Kidney (tissue), 14 donors: ENCODE measurements around the gene ZCCHC7. TPM values are rescaled to one million over a fixed set of nuclear protein-coding genes. Genes with fewer than 3 reads are reported as not detected.

Experiments used
- DNase-seq, 5 donors: peaks; one replicate each; pipeline ENCODE4 v3.0.0-alpha.2; 2013 to 2020
- FAIRE-seq: peaks from 2 replicates; lab custom pipeline; 2012; peaks lifted over from hg19 to GRCh38; lab: Jason Lieb, UNC
- H3K27ac ChIP-seq, 2 donors: one replicate each; pipeline ENCODE4 v1.7.0; 2013; ENCODE audit warnings: low read depth in 2 of 2, low read length in 2 of 2, inconsistent platforms in 1 of 2
- H3K27me3 ChIP-seq: one replicate; pipeline ENCODE4 v1.7.1; 2013; ENCODE audit warnings: low read length, inconsistent platforms; ENCODE audit not compliant: control insufficient read depth, insufficient read depth
- H3K36me3 ChIP-seq, 3 donors: one replicate each; pipeline versions ENCODE4 v1.7.0 to v1.7.1; 2013; ENCODE audit warnings: low read length in 3 of 3, control low read depth in 1 of 3, inconsistent platforms in 1 of 3; ENCODE audit not compliant: insufficient read depth in 3 of 3, control insufficient read depth in 2 of 3
- H3K4me1 ChIP-seq, 3 donors: one replicate each; pipeline versions ENCODE4 v1.7.0 to v1.7.1; 2013; ENCODE audit warnings: low read length in 3 of 3, inconsistent platforms in 1 of 3, low read depth in 1 of 3; ENCODE audit not compliant: control insufficient read depth in 2 of 3, insufficient read depth in 2 of 3
- H3K4me3 ChIP-seq, 3 donors: one replicate each; pipeline versions ENCODE4 v1.7.0 to v1.8.1; 2013; ENCODE audit warnings: low read length in 3 of 3, control low read depth in 1 of 3, inconsistent platforms in 1 of 3
- H3K9ac ChIP-seq, 3 donors: one replicate each; pipeline versions ENCODE4 v1.7.0 to v1.7.1; 2013; ENCODE audit warnings: low read length in 3 of 3, control low read depth in 1 of 3, inconsistent platforms in 1 of 3
- H3K9me3 ChIP-seq, 3 donors: one replicate each; pipeline versions ENCODE4 v1.7.0 to v1.7.1; 2013; ENCODE audit warnings: low read length in 3 of 3, control low read depth in 1 of 3, inconsistent platforms in 1 of 3; ENCODE audit not compliant: control insufficient read depth in 2 of 3, insufficient read depth in 1 of 3
- intact Hi-C: fragments of 100-400 bp; cut with DNase I; formaldehyde crosslinking; loops from one replicate; pipeline ENCODE4 v1.11.1; 2022
- polyA plus RNA-seq: library from polyadenylated mRNA; stranded (reverse); fragments of 350-450 nt; fragmentation: Illumina TruSeq; extraction: RNeasy Lipid Tissue Mini Kit (QIAGEN cat#74804); gene quantifications from one replicate; pipeline ENCODE4 v1.2.3, GENCODE V29; 2014; ENCODE audit warnings: low read depth, low replicate concordance; ENCODE audit not compliant: insufficient read depth
- total RNA-seq: library from RNA; stranded (reverse); fragmentation: NEBNext Ultra II Directional; extraction: Animal tissue kit (Norgen Biotek cat#: 25700); gene quantifications from one replicate; pipeline ENCODE4 v1.2.1, GENCODE V29; 2021
- TF ChIP-seq, protein P1 (sequence below): IDR thresholded peaks from 3 replicates; pipeline ENCODE4 v1.5.1; 2012; ENCODE audit warnings: mild to moderate bottlenecking, moderate library complexity, borderline replicate concordance; ENCODE audit not compliant: insufficient read depth; ENCODE audit errors: extremely low read depth
- donor health status: control.
- donor health status: control.
- donor health status: control.
- donor health status: control.
- donor health status: control.
- donor health status: DM: yes; HTN: yes; CAD: no.
- donor health status: Normal renal cell carcinoma (clear cell type).

ZCCHC7 gene
- total and polyA plus RNA-seq, 2 donors from 2014 or later: 7.2 to 22.3 TPM

DNA sequence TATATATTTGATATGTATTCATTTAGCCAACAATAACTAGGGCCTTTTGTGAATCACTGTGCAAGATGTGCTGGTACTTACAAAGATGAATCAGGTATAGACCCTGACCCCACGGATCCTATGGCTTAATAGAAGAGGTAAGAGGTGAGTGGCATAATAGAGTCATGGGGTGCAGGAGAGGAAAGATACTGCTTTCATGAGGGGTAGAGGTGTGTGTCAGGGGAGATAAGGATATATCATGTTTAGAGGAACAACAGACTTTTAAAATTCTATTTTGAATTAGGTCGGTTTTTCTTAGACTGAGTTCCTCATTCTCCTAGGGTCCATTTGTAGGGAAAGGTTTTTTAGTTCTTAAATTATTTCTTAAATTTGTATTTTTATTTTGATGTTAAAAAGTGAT, 27.8 kb downstream of the ZCCHC7 start:
- Histone ChIP-seq H3K9me3 (no peaks in the 10 kb centered on the region), H3K9ac (no peak overlapping the region), H3K4me3 (no peak overlapping the region), H3K36me3 (no peaks in the 10 kb centered on the region), H3K27me3 (no peaks in the 10 kb centered on the region), H3K4me1 (no peaks in the 10 kb centered on the region), H3K27ac (no peak overlapping the region)
- intact Hi-C loops: no loop called here
- TF ChIP-seq, protein P1, sequence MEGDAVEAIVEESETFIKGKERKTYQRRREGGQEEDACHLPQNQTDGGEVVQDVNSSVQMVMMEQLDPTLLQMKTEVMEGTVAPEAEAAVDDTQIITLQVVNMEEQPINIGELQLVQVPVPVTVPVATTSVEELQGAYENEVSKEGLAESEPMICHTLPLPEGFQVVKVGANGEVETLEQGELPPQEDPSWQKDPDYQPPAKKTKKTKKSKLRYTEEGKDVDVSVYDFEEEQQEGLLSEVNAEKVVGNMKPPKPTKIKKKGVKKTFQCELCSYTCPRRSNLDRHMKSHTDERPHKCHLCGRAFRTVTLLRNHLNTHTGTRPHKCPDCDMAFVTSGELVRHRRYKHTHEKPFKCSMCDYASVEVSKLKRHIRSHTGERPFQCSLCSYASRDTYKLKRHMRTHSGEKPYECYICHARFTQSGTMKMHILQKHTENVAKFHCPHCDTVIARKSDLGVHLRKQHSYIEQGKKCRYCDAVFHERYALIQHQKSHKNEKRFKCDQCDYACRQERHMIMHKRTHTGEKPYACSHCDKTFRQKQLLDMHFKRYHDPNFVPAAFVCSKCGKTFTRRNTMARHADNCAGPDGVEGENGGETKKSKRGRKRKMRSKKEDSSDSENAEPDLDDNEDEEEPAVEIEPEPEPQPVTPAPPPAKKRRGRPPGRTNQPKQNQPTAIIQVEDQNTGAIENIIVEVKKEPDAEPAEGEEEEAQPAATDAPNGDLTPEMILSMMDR: no peak
- no peak for DNase-seq
- no peak for FAIRE-seq

DNA sequence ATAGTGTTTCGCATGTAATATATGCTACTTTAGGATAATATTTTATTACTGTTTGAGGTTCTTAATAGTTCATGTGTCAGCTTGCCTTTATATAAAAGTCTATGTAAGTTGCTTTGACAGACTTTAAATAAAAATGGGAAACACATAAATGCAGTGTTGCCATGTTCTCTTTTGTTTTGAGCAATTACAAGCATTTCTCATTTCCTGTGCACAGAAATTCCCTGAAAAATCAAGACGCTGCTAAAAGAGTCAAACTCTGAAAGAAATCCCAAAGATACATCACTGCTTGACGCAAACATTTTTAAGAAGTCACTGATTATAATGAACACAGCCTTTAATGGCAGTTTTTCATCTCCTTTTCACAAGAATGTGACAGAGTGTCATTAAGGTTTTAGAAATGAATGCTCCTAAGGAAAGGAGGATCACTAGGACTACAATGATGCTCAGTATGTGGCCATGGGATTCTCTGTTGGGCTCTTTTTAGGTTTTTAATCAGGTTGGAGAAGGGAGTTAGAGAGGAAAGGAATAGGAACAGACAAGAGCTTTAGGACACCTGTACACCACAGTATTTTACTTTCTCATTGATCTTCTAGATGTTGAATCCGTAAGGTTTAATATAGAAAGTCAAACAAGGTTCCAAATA, 29.4 kb downstream of the ZCCHC7 start:
- FAIRE-seq: no peak
- TF ChIP-seq, protein P1: no peak

DNA sequence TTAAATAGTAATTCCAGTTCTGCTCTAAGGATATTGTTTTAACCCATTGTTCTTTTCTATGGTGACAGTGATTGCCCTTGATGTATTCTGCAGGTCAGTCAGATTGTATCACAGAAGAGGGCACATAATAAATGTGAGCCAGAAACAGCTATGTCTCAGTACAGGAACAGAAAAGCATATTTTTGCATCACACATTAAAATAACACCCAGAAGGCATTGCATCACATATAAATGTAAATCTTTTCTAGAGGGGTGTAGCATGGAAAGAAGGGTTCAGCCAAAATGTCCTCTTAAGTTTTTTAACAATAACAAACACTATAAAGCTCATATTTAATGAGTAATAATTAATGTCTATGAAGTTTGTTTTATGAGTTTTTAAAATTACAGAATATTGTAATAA, 30.0 kb downstream of the ZCCHC7 start:
- H3K4me3 ChIP-seq: no peak overlapping the region
- no peaks in the 10 kb centered on the region for H3K4me1 ChIP-seq
- DNase-seq (no peak), FAIRE-seq (no peak)
- no peaks in the 10 kb centered on the region for H3K9me3 ChIP-seq
- intact Hi-C loops: no loop called here
- H3K27ac ChIP-seq: no peak overlapping the region
- no peaks in the 10 kb centered on the region for H3K36me3 ChIP-seq
- H3K27me3 ChIP-seq: no peaks in the 10 kb centered on the region
- no peak overlapping the region for H3K9ac ChIP-seq
- TF ChIP-seq, protein P1: no peak

More for the DNA sequence above, 29.4 kb downstream of the ZCCHC7 start:
- no peaks in the 10 kb centered on the region for H3K27me3 ChIP-seq
- no peak overlapping the region for H3K9ac ChIP-seq
- no peaks in the 10 kb centered on the region for H3K9me3 ChIP-seq
- no peak overlapping the region for H3K27ac ChIP-seq
- DNase-seq: no peak
- H3K4me3 ChIP-seq: no peak overlapping the region
- H3K4me1 ChIP-seq: no peaks in the 10 kb centered on the region
- intact Hi-C loops: no loop called here
- H3K36me3 ChIP-seq: no peaks in the 10 kb centered on the region

DNA sequence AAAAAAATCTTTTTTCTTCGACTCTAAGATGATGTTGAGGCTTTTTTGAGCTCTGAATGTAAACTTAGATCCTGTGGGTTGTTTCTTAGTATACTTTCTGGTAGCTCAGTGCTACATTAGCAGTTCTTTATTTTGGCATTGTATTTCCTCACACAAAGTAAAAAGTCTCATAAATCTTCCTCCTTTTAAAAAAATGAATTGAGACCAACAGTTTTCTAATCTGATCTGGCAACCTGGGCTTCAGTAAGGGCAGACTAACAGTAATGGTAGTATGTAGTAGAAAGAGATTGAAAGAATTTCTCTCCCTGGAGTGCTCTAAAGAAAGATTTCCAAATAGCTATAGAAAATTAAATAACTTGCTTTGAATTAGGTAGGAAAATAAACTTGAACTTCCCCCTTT, 31.4 kb downstream of the ZCCHC7 start:
- no peak overlapping the region for H3K9ac ChIP-seq
- no peak overlapping the region for H3K4me3 ChIP-seq
- DNase-seq (no peak), FAIRE-seq (no peak)
- H3K27me3 ChIP-seq: no peaks in the 10 kb centered on the region
- H3K27ac ChIP-seq: no peak overlapping the region
- no peaks in the 10 kb centered on the region for H3K9me3 ChIP-seq
- intact Hi-C loops: no loop called here
- no peaks in the 10 kb centered on the region for H3K4me1 ChIP-seq
- TF ChIP-seq, protein P1: no peak
- H3K36me3 ChIP-seq: no peaks in the 10 kb centered on the region
